ENCODE measurements around the gene GULP1. TPM values are rescaled to one million over a fixed set of nuclear protein-coding genes. Genes with fewer than 3 reads are reported as not detected.
"Not testable (repeated sequence)": the region's sequence is repeated elsewhere in the genome, so short reads cannot be mapped to it uniquely, and the experiment has no call there.

GULP1 gene
- total RNA-seq, 1 experiment from 2014 or later: 77.5 TPM

GRCh38 chr2:188456114-188456909 lies 164.6 kb downstream of the GULP1 start:
- DNase-seq (ENCODE audit: extremely low read depth, low read depth): no peak

DNA sequence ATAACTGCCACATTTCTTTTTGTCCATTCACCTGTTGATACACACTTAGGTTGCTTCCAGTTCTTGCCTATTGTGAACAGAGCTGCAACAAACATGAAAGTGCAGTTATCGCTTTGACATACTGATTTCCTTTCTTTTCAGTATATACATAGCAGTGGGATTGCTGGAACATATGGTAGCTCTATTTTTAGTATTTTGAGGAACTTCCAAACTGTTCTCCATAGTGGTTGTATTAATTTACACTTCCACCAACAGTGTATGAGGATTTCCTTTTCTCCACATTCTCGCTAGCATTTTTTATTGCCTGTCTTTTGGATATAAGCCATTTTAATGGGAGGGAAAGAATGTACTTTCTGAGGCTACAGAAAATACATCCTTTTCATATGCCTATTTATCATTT lies 167.4 kb downstream of the GULP1 start:
- no peak for DNase-seq (ENCODE audit: extremely low read depth, low read depth)

- not testable (repeated sequence) for DNase-seq (ENCODE audit: extremely low read depth, low read depth)
Measured at GRCh38 chr2:188466078-188466477, 174.4 kb downstream of the GULP1 start.

DNA sequence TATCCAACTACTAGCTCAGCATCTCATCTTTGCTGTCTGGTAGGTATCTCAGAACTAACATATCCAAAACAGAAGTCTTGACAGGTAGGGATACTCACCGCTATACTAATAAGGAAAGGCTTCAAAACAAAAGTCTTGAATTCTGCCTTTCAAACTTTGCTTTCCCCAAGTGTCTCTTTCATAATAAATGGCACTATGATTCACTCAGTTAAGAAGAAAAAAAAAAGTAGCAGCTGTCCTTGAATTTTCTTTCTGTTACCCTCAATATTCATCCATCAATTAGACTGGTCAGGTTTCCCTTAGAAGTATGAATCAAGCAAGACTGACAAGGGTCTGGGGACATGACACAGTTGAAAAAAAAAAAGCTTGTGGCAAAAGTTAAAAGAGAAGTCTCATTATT lies 175.1 kb downstream of the GULP1 start:
- no peak for DNase-seq (ENCODE audit: extremely low read depth, low read depth)

DNA sequence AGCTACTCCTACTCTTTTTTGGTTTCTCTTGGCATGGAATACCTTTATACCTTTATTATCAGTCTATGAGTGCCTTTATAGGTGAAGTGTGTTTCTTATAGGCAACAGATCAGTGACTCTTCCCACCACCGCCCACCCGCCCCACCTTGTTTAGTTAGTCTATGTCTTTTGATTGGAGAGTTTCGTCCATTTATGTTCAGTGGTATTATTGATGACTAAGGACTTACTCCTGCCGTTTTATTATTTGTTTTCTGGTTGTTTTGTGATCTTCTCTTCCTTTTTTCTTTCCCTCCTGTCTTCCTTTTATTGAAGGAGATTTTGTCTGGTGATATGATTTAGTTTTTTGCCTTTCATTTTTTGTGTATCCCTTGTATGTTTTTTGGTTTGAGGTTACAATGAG lies 179.5 kb downstream of the GULP1 start:
- no peak for DNase-seq (ENCODE audit: extremely low read depth, low read depth)

DNA sequence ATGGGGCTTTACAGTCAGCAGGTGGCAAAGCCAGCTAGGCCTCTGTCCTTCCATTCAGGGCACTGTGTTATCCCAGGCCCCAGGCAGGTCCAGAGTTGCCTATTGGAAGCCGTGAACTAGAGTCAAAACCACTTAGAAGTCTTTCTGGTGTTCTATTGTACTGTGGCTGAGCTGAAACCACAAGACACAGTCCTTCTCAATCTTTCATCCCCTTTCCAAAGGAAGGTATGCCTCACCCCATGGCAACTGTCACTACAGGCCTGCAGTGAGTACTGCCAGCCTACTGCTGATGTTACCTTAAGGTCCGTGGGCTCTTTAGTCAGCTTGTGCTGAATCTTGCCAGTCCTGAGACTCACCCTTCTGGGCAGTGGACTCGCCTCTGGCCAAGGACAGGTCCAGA lies 181.6 kb downstream of the GULP1 start:
- DNase-seq (ENCODE audit: extremely low read depth, low read depth): no peak

DNA sequence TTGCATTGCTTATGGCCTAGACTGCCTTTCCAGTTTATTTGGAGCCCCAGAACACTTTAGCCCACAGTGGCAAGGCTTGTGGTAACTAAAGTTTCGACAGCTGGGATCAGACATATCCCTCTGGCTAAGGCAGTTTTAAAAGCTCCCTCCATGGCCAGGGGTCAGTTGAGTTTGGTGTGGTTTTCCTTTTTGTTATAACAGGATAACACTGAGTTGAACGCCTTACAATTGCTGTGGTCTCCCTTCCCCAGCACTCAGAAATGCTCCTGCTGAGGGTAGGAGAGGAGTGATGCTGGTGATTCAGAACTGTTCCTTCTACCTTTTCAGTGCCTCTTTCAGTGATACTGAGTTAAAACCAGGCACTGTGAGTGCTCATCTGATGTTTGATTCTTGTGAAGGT lies 182.6 kb downstream of the GULP1 start:
- DNase-seq (ENCODE audit: extremely low read depth, low read depth): no peak

GRCh38 chr2:188475945-188476344 lies 184.3 kb downstream of the GULP1 start:
- DNase-seq (ENCODE audit: extremely low read depth, low read depth): no peak

DNA sequence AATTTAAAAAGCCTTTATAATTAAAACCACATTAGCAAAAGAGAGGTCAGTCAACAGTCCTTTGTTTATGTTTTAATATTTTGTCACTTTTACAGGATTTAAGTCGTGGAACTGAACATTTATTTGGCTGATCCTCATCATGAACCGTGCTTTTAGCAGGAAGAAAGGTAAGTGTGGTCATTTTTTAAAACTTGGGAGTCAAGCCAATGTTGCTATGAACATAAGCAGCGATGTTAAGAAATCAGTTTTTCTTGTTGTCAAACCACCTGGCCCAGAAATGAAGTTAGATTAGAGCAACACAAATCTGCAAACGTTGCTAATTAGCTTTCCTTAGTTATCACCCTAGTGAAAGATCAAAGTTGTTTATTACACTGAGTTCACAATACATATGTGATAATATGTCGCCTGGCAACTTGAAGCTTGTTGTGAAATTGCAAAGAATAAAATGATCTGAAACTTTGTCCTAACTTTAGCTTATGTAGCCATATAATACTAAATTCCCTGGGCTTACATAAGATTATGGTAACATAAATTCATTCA lies 186.0 kb downstream of the GULP1 start:
- no peak for DNase-seq (ENCODE audit: extremely low read depth, low read depth)

- no peak for DNase-seq (ENCODE audit: extremely low read depth, low read depth)
Measured at GRCh38 chr2:188478724-188479123, 187.1 kb downstream of the GULP1 start.

DNA sequence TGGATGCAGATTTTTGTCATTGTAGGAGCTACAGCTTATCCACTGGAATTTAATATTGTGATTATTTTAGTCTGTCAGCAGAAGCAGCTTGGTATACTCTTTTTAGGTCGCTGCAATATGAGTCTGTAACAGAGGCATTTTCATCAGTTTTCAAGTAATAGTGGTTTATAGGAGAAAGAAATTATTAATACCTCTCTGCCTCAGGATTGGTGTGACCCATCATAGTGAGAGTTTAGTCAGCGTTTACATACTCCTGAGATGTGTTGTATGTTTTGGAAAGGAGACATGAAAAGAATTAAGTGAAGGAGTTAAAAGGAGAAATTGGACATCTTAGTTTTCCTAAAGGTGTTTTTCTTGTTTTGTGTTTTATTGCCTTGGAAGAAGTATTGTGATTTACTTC lies 189.8 kb downstream of the GULP1 start:
- no peak for DNase-seq (ENCODE audit: extremely low read depth, low read depth)

GRCh38 chr2:188485496-188485895 lies 193.8 kb downstream of the GULP1 start:
- DNase-seq (ENCODE audit: extremely low read depth, low read depth): no peak

DNA sequence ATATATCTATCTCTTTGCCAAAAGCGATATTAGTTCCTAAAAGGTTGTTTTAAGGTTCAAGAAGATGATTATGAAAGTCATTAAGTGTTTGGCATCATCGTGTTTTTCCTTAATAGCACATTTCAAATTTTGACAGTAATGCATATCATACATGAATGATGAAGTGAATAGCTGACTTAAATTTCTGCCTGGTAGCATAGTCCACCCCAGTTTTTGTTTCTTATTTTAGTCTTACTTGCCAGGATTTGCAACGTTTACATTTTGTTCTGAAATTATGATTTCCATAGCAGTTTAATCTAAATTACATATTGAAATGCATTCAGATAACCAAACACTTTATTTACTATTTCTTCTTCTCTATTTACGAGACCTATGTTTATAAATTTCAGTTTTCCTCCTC lies 201.1 kb downstream of the GULP1 start:
- DNase-seq (ENCODE audit: extremely low read depth, low read depth): no peak

DNA sequence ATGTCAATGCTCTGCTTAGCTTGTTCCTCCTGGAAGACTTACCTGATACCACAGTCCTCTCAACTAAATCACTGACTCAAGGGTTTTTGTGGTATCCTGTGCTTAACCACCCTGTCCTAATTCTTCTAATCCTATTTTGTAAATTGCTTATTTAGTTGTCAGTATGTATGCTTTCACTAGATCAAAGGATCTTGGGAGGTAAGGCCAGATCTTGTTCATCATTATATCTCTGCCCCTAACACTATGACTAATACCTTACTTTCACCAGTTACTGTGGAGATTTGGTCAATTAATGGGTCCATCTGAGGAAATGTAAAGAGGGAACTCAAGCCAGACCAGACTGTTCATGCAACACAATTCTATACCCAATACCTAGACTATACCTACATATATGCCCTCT lies 203.2 kb downstream of the GULP1 start:
- no peak for DNase-seq (ENCODE audit: extremely low read depth, low read depth)

DNA sequence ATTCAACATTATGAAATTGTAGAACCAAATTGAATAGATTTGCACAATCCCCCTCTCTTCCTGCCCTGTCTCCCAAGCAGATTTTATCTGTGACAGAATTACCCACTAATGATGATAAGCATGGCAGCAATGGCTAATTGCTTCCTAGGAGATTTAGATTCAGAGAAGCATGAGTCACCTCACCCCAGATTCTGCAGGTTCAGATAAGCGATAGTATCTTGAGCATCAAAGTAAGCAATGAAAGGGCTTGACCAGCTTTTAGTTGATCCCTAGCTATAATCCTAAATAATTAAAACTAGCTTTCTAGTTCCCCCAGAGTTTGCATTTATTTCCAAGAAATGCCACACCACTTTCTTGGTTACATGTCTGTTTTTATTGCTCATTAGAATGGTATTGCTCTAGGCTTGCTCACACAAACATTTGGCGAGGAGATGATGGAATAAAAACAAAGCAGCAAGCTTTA lies 204.3 kb downstream of the GULP1 start:
- DNase-seq (ENCODE audit: extremely low read depth, low read depth): no peak

GRCh38 chr2:188497726-188498125 lies 206.1 kb downstream of the GULP1 start:
- no peak for DNase-seq (ENCODE audit: extremely low read depth, low read depth)

DNA sequence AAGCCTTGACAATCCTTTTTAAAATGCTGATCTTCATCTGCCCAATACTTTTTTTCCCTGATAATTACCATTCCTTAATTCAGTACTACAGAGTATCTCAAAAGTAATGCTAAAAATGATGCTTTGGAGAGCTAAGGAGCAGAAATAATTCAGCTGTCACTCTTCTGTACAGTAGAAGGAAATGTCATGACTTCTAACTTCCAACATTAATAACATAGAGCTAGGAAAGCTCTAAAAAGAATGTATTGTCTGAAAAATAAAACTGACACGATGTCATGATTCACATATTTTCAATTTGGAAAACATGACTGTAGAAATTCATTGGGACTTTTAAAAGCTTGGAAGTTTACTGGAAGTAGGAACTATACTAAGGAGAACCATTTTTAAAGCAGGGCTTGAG lies 212.3 kb downstream of the GULP1 start:
- no peak for DNase-seq (ENCODE audit: extremely low read depth, low read depth)

DNA sequence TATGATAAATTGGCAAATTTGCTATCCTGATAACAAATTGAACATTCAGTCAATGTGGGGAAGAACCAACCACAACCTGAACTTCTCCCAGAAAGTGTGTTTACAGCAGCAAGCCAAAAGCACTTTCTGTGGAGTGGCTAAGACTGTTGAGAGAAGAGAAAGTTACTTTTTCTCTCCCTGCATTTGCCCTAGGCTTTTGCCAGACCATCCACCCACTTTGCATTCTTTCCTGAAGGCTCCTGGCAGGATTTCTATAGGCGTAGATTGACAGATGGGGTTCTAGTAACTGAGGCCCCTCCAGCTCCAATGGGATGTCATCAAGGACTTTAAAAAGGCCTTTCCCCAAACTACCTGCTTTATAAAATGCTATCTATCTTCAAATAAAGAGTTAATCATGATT lies 215.2 kb downstream of the GULP1 start:
- DNase-seq (ENCODE audit: extremely low read depth, low read depth): no peak

DNA sequence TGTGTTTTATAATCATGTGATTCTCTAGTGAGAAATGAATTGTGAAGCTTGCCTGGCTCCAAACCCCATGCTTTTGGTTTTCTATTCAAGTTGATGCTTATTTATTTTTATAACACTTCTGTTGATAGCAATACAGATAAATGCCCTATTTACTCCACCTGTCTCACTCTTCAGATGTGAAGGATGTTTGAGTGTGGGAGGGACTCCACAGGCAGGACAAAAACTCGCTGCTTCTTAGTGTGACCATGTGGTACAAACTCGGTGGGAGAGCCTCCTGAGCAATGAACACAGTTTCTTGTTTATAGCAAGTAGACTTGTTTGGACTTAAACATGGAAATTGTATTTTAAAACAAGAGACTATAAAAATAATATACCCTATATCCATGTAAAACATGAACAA lies 219.7 kb downstream of the GULP1 start:
- DNase-seq (ENCODE audit: extremely low read depth, low read depth): no peak

DNA sequence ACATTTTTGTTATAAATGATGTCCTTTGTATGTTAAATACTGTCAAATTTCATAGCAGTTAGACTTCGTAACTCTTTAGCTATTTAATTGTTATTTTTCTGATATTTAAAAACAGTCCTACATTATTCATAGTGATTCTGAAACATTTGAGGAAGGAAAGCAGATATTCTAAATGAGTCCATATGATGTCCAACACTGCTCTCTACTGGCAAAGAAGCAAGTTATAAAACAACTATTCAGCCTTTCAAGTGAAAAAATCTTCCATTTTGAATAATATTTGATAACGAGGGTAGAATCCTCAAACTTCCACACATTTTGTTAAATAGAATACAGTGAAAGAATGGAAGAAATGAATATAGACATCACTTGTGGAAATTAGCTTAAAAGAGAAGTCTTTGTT lies 220.8 kb downstream of the GULP1 start:
- peak; percentile 56 for DNase-seq (ENCODE audit: extremely low read depth, low read depth)

- no peak for DNase-seq (ENCODE audit: extremely low read depth, low read depth)
Measured at GRCh38 chr2:188515918-188516317, 224.2 kb downstream of the GULP1 start.

GRCh38 chr2:188517549-188518215 lies 226.0 kb downstream of the GULP1 start:
- no peak for DNase-seq (ENCODE audit: extremely low read depth, low read depth)

Data from NCI-H460 (cell line).